ENCODE results near the gene TMEM176A.

TMEM176A gene

GRCh38 chr7:150820578-150821198, 20.1 kb downstream of the TMEM176A start:
- DNase-seq: no peak

DNA sequence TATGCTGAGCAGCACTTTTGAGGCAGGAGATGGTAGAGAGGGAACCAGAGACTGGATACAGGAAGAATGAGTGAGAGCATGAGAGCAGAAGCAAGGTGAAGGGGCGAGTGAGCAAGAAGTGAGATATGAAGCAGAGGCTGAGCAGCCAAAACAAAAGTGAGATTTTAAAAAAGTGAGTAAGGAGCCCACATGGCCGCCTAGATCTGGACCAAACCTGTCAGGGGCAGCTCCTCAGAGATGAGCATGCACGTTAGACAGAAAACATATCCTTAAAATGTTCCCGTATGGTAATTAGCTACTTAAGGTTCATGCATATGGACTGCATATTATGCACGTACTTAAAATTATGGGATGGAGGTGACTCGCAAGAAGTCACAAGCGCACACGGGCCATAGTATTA, 22.5 kb downstream of the TMEM176A start:
- no peak for DNase-seq

- no peak for DNase-seq
Observed at GRCh38 chr7:150823484-150824126, 23.0 kb downstream of the TMEM176A start.

DNA sequence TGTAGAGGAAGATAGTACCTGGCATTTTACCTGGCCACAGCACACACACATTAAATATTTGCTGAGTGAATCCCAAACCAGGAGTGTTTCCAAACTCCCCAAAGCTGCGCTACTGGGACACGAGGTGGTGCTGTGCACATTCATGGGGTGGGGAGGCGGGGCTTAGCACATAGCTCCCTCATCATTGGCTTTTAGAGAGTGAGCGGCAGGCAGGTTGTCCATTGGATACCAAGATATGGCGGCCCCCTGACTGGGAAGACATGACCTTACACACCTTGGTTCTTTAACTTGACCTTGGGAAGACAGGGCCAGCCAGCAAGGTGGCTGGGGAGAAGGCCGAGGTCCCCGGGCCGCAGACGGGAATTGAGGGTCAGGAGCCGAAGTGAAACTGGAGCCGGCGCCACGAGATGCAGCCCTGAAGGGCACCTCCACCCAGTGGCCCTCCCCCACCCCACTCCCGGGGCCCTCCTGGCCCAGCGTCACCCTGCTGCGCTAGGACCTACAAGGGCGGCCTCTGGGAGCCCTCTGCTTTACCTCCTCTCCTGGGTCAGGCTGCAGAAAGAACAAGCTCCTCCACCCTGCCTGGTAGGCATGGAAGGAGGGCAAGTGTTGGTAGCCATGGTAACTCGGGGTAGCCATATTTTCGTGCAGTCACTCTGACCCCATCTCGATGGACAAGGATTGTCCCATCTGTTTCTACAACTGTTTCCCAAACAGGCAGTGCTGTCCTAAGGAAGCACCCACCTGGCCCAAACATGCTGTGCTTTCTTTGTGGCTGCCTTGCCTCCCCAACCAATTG, 24.0 kb downstream of the TMEM176A start:
- DNase-seq: no peak

DNA sequence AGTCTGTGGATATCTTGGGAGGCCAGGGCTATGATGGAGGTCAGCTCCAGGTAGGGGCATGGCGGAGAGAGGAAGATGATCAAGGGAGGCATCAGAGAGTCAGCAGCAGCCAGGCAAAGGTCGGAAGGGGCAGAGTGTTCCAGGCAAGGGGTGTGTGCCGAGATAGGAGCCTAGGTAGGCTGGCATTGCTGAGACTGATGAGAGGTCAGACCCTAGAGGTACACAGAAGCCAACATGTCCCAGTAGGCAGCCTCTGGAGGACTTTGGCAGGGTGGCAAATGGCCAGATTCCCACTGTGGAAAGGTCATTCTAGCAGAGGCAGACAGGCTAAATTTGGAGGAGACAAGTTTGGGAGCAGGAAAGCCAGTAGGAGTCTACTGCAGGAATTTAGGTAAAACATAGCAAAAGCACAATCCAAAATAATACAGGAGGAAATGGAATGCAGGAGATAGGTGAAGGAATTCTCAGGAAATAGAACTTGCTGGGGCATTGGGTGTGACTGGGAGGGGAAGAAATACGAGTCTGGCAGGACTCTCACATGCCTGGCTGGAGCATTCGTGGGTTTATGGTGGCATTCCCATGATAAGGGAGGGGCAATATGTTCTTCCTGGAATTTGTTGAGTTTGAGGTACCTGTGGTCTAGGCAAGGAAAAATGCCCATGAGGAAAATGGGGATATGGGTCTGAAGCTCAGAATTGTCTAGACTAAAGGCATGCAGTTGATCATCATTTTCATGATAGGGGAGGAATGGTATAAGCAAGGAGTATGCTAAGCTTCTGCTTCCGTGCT, 25.7 kb downstream of the TMEM176A start:
- no peak for DNase-seq

DNA sequence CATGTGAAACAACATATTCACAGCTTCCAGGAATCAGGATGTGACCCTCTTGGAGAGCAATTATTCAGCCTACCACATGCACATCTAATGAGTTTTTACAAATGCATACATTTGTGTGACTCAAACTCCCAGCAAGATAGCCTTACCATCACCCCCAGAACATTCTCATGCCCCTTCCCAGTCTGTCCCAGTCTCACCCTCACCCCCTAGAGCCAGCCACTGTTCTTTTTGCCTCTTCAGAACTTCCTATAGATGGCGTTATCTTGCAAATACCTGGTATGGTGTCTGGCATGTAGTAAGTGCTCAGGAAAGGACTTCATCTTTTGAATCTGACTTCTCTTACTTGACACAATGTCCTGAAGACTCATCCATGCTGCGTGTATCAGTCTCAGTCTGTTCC, 27.8 kb downstream of the TMEM176A start:
- no peak for DNase-seq

- no peak for DNase-seq
Observed at GRCh38 chr7:150829426-150829825, 28.9 kb downstream of the TMEM176A start.

DNA sequence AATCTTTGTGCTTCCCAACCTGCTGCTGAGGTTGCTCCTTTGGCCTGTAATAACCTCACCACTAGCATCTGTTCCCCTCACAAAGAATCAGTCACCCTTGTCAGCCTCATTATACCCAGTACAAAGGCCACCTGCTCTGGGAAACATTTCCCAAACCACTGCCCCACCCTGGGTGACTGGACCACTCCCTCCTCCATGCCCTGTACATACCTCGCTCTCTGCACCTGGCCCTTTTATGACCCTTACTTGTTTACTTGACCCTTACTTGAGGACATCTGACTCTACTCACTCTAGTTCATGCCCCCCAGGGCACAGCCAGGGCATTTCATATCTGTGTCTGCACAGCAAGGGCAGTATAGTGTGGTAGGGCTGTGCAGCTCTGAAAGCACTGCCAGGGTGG, 30.4 kb downstream of the TMEM176A start:
- DNase-seq: no peak

DNA sequence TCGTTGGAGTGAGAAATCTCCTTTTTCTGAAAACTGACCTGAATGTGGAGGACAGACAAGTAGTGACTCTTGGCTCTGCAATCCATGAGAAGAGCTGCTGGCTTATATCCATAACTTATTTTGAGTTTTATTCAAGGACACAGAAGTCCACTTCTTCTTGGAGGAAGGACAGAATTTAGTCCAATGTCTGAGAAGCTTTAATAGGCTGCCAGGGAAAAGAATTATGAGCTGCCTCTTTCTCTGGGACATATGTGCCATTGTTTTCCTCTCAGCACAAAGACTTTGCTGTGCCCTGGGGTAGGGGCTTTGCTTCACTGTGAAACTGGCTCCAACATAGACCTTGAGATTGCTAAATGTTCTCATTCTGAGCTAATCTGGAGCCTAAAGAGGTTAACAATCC, 31.3 kb downstream of the TMEM176A start:
- no peak for DNase-seq

- DNase-seq: no peak
Observed at GRCh38 chr7:150835019-150835418, 34.5 kb downstream of the TMEM176A start.

GRCh38 chr7:150835702-150836280, 35.2 kb downstream of the TMEM176A start:
- DNase-seq: no peak

DNA sequence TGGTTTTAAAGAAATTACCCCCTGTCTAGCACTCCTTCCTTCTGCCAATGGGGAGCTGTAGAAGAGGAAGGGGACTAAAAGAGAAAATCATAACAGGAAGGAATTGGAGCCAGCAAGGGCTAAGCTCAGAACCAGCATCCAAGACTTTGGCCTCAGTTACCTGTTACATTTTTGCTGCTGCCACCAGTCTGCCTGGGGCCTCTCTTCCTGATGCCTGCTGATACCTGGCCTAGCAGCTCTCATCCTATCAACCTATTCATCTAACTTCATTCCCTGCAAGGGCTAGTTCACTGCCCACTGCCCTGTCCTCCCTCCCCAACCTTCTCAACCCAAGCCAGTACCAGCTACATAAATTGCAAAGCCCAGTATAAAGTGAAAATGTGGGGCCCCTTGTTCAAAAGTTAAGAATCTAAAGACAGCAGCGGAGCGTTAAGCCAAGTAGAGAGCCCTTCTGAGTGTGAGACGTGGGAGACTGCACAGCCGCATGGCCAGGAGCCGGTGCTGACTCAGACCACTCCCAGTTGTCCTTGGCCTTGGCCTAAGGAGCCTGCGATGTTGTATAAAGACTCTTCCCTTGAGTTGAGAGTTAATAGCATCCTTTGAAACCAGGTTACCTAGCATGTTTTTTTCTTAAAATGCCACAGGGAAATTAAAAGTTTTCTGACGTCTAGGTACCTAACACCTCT, 38.5 kb downstream of the TMEM176A start:
- no peak for DNase-seq

DNA sequence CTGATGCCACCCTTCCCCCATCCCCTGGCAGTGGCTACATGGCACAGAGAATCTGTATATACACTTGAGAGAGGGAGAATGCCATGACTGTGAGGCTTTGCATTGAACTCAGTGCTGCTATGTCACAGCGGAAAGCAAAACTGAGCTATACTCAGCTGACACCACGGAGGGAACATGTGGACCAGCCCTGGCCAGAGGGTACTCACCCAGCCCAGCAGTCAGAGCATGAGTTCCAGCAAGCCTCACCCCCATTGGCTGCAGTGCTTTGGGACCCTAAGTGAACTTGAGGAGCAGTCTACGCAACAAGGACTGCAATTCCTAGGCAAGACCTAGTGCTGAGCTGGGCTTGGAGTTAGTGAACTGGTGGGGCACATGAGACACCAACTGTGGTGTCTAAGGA, 41.4 kb downstream of the TMEM176A start:
- DNase-seq: no peak

DNA sequence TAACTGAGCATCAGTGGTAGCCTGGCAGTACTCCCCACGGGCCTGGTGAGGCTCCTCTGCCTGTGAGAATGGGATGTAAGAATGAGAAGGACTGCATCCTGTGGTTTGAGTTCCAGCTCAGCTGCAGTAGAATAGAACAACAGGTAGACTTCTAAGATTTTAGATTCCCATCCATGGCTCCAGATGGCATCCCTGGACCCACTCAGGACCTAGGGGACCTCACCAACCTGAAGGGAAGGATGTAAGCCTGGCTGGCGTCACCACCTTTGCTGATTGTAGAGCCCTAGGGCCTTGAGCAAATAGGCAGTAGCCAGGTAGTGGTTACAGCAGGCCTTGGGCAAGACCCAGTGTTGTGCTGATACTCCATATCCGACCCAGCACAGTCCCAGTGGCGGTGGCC, 42.1 kb downstream of the TMEM176A start:
- DNase-seq: no peak

- no peak for DNase-seq
Observed at GRCh38 chr7:150845421-150845861, 44.9 kb downstream of the TMEM176A start.

- DNase-seq: no peak
Observed at GRCh38 chr7:150846291-150847115, 45.9 kb downstream of the TMEM176A start.

DNA sequence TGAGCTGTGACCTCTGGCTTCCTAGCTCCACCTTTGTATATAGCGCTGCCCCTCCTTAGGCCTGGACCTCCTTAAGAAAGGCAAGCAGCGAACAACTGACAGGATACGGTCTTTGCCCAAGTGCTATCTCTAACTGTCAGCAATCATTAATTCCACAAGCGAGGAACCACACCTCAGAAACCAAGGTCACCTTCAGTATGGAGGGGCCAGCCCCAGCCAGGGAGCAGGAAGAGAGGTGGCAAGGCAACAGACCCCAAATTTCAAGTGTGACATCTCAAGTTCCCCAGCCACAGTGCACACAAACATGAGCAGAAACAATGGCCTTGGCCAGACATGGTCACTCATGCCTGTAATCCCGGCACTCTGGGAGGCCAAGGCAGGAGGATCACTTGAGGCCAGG, 47.0 kb downstream of the TMEM176A start:
- no peak for DNase-seq

DNA sequence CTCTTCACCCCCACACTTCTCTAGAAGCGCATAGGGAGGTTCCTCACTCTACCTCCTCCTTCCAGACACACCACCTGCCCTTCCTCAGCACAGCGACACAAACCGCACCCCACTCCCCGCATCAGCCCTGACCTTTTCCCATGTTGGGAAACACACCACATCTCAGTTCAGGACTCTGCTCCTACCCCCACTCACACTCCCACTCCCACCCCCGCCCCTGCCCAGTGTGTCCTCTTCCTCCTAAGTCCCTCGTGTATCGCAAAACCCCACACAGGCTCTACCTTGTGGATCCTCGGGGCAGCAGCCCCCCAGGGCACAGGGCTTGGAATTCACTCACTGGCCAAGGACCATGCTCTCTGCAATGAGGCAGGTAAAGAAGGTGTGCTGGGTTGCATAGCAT, 47.5 kb downstream of the TMEM176A start:
- no peak for DNase-seq

DNA sequence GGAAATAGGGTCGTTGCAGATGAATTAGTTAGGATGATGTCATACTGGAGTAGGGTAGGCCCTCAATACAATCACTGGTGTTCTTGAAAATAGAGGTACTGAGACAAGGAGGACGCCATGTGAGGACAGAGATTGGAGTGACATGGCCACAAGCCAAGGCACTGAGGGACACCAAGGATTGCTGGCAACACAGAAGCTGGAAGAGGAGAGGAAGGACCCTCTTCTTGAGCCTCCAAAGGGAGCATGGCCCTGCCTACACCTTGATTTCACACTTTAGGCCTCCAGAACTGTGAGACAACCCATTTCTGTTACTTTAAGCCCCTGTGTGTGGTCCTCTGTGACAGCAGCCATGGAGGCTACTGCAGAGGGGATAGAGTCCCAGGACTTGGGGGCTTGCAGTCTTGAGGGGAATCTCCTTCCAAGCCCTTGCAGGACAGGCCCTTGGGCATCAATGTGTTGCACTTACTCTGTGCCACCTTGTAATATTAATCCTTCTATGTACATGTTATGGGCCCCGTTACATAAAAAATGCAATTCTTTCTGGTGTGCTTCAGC, 48.1 kb downstream of the TMEM176A start:
- DNase-seq: no peak

DNA sequence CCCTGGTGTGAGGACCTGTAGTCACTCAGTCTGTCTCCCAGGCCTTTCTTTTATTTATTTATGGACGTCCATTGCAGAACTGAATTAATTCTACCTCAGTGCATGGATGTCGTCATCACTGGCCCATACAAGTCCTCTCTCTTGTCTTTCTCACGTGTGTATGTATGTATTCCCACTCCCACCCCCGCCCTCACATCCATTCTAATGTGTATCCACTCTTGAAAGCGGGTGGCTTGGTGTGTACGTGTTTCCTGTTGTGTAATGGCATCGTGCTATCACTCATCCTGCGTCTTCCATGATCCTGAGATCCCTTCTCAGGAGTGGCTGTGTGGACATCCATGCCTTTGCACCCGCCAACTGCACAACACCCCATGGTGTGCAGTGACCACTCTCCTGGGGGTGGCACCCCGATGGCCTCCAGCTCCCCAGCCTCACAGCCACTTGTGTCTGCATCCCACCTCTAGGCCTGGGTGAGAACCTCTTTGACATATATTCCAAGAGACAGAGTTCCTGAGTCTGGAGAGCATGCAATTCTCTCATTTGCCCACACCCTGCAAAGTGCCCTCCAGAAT, 48.7 kb downstream of the TMEM176A start:
- DNase-seq: no peak

DNA sequence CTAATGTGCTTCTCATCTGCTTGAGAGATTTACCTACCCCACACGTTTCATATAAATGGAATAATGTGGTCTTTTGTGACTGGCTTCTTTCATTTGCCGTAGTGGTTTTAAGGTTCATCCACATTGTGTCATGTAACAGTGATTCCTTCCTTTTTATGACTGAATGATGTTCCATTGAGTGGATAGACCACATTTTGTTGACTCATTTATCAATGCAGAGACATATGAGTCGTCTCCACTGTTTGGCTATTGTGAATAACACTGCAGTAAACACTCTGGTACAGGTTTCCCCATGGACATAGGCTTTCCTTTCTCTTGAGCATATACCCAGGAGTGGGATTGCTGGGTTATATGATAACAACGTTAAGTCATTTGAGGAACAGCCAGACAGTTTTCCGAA, 49.7 kb downstream of the TMEM176A start:
- DNase-seq: no peak
